Loucy (cell line): Measurements from ENCODE around the gene AP3S1.

ENCODE experiments used
- CTCF ChIP-seq: fragments of 200-600 bp; sonication (generic); conservative IDR thresholded peaks from 2 replicates; pipeline ENCODE4 v1.5.1; 2014; ENCODE audit warnings: mild to moderate bottlenecking, antibody characterized with exemption, low read length
- EZH2phosphoT487 ChIP-seq: fragments of 200-600 bp; IDR thresholded peaks from 2 replicates; pipeline ENCODE4 v1.6.1; 2018; ENCODE audit warnings: antibody characterized with exemption, mild to moderate bottlenecking, moderate library complexity, borderline replicate concordance

- TF ChIP-seq CTCF (no peak), EZH2phosphoT487 (no peak)
Observed at GRCh38 chr5:115800108-115800507, 41.6 kb upstream of the AP3S1 start.
